ENCODE results near the gene DNAJC30. TPM values are rescaled to one million over a fixed set of nuclear protein-coding genes. Genes with fewer than 3 reads are reported as not detected.

DNAJC30 gene
- total and polyA plus RNA-seq, 2 of the 8 experiments (the other 6 are each of a cell fraction or from before 2014, with no cell fraction given) = 6.1 to 6.3 TPM

GRCh38 chr7:73702226-73702625 lies 19.0 kb upstream of the DNAJC30 start (continued):
- TF ChIP-seq BCL11A (IDR thresholded peaks at IDR 0.05; ENCODE audit: low read depth in 2 of 2, low read length in 2 of 2) = no peak
